Measurements from ENCODE around the gene NR5A1.

NR5A1 gene

DNA sequence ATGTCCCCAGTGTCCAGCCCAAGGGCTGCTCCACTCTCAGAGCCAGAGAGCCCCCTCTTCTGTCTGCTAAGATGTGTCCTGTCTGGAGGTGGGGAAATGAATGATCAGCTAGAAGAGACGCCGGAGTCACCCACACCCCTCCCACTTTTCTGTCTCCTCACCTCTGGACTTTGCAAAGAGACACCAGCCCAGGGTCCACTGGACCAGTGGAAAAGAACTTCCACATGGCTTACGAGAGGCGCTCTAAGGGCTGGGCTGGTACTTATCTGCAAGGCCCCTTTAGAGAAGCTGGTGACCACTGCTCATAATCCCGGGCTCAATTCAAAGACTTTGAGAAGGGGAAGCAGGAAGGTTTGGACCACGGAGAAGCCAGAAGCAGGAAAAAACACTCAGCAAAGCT lies 9.2 kb downstream of the NR5A1 start:
- DNase-seq, result no peak

- no peak for DNase-seq
Observed at GRCh38 chr9:124497441-124497840, 9.8 kb downstream of the NR5A1 start.

DNA sequence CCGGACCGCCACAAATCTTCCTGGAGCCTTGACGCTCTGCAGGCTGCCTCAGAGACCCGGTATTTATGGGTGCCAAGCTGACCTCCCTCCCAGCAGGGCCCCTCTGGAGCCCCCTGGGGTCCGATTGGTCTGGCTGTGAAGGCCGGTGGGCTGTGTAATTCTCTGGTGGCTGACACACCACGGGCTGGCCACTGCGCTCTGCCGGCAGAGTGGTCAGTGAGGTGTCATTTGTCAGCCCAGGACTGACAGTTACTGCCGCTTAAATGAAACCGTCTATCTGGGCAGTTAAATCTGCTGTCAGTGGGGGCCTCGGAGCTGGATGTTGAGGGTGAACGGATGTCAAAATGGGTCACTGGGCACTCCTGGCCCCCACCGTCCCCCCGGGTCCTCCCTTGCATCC lies 10.7 kb downstream of the NR5A1 start:
- DNase-seq, result no peak

GRCh38 chr9:124496075-124496449 lies 11.1 kb downstream of the NR5A1 start:
- DNase-seq, result no peak

DNA sequence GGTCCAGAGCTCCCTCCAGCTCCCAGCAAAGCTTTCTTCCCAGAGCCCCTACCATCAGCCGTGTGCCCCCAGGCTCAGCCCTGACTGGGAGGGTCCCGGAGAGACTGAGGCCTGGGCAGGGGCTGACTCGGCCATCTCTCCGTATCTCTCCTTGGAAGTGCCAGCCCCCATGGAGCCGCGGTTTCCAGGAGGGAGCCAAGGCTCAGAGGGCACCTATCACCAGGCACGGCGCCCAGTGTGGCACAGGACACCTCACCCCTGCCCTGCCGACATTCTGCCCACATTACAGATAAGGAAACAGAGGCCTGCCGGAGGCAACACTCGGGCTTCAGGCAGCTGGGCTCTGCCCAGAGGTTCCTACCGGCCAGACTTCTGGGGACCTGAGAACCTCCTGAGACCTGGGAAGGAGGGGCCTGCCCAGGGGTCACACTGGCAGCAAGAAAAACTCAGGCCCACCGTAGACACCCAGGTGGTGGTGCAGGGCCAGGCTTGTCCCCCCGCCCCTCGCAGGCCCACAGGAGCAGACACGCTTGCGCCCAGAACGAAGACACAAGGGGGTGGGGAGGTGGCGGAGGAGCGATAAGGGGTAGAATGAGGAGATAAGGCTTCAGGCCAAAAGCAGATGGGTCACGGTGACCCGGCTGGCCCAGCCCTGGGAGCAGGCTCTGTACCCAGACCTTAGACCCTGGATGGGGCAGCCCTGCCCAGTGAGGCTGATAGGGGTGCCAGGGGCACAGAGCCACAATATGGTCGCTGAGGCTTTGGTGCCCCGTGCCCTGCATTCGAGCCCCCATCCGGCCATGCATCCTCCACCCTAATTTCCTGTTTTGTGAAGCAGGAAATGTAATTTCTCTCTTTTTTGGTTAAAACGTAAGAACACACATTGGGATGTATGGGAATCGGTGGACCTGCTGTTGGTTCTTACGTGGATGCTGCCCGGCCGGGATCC lies 11.8 kb downstream of the NR5A1 start:
- DNase-seq, result no peak

GRCh38 chr9:124493794-124494479 lies 13.3 kb downstream of the NR5A1 start:
- no peak for DNase-seq

GRCh38 chr9:124493218-124493617 lies 14.0 kb downstream of the NR5A1 start:
- no peak for DNase-seq

DNA sequence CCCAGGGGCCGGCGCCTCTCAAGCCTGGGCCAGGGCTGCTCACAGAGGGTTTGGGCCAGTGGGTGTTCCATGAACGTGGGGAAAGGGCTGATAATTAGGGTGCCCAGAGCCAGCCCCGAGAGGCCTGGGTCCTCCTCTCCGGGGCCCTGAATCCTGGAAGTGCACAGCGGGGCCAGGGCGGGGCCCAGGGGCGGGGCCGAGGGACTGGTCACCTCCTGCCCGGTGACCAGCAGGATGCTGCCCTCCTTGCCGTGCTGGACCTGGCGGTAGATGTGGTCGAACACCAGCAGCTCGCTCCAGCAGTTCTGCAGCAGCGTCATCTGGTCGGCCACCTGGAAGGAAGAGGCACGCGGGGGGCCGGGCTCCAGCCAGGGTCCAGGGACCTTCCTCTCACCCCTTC lies 14.4 kb downstream of the NR5A1 start:
- no peak for DNase-seq

GRCh38 chr9:124491049-124491975 lies 15.9 kb downstream of the NR5A1 start:
- DNase-seq, result no peak

- DNase-seq, result no peak
Observed at GRCh38 chr9:124490004-124490403, 17.2 kb downstream of the NR5A1 start.

- DNase-seq, result no peak
Observed at GRCh38 chr9:124489222-124489621, 18.0 kb downstream of the NR5A1 start.

DNA sequence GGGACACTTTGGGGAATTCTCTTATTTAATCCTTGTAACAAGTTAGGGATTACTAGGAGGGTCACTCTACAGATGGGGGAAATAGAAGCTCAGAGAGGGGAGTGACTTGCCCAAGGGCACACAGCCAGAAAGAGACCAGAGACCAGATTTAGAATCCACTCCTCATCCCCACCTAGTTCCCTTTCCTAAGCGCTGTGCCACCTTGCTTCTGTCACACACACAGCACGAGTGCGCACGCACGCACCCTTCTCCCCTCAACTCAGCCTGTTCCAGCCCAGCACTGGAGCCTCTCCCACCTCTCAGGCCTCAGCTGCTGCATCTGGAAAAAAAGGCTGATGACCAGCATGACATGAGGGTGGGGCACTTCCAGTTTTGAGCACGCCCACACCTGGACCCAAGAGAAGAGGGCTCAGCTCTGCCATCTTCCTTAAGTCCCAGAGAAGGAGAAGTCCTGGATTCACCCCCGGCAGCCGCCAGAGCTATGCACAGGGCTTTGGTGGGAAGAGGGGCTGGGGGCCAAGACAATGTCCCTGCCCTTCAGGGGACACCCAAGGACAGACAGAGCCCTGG lies 18.5 kb downstream of the NR5A1 start:
- DNase-seq, result no peak

- no peak for DNase-seq
Observed at GRCh38 chr9:124487260-124488182, 19.7 kb downstream of the NR5A1 start.

GRCh38 chr9:124486778-124487259 lies 20.4 kb downstream of the NR5A1 start:
- no peak for DNase-seq

- DNase-seq, result no peak
Observed at GRCh38 chr9:124485936-124486335, 21.3 kb downstream of the NR5A1 start.

DNA sequence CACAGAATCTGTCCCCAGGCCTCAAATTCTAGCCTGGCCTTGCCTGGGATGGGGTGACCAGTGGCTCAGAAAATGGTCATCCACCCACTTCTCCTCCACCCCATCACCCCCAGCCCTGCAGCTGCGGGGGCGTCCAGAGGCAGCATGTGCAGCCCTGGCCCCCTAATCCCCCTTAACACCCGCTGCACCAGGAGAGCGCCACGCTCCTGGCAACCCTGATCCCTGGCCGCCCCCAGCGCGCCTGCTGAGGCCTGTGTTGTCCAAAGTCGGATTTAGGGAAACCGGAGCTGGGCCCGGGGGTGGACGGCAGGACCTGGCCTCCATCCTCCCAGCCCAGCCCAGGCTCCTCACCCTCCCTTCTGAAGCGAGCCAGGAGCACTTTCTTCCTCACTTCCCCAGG lies 22.0 kb downstream of the NR5A1 start:
- DNase-seq, result no peak

DNA sequence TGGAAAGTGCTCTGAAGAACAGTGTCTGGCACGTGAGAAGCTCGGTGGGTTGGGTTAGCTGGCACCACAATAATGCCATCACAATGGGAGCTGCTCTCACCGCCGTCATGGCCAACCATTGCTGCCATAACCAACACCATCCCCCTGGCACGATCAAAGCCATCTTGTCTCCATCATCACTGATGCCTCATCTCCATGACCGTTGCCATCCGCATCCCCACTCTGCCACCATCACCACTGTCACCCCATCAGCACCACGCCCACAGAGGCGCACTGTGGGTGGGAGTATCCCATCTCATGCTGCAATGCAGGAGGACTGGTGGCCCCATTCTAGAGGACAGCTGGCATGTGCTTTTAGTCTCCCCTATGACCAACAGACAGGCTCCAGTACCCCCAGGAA lies 23.7 kb downstream of the NR5A1 start:
- no peak for DNase-seq

DNA sequence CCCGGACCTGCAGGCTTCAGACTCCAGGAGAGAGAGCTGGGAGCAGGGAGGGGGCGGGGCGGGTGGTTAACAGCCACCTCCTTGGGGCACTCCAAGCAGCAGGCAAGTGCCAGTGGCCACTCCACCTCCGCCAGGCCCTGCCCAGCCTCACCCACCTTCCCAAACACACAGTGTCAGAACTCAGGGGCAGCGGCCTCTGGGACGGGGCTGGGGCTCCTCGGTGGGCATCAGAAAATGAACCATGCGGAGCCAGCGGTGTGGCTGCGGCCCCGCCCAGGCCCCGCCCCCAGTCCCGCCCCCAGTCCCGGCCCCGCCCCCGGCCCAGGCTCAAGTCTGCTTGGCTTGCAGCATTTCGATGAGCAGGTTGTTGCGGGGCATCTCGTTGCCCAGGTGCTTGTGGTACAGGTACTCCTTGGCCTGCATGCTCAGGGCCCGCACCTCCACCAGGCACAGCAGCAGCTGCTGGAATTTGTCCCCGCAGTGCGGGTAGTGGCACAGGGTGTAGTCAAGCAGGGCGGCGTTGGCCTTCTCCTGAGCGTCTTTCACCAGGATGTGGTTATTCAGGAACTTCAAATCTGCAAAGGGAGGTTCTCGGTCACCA lies 24.7 kb downstream of the NR5A1 start:
- no peak for DNase-seq

DNA sequence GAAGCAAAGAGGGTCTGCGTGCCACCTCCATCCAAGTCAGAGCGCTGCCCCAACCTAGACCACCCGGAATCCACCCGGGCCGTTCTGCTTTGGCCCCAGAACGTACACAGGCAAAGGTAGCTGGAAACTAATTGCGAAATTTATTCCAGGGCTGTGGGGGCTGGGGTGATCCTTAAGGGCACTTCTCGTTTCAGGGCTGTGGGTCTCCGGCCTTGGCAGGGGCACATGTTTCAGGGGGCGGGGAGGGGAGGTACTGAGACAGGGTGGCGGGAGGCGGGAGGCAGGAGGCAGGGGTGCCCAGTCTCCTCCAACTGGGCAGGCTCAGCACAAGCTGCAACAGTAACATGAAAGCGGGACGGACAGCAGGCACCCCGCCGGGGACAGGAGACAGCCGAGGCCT lies 26.1 kb downstream of the NR5A1 start:
- no peak for DNase-seq

DNA sequence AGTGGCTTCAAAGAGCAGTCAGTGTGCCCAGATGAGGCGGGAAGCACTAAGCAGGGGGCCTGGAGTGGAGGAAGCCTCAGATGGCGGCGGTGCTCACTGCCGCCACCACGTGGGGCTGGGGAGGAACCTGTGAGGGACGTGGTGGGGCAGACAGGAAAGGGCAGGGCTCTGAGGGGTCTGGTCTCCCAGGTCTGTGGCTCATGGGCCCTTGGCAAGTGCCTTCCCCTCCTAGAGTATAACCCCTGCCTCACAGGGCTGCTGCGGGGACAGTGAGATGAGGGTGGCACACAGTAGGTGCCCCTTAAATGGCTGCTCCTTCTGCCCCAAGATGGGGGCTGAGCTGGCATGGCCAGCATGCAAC lies 26.6 kb downstream of the NR5A1 start:
- no peak for DNase-seq

DNA sequence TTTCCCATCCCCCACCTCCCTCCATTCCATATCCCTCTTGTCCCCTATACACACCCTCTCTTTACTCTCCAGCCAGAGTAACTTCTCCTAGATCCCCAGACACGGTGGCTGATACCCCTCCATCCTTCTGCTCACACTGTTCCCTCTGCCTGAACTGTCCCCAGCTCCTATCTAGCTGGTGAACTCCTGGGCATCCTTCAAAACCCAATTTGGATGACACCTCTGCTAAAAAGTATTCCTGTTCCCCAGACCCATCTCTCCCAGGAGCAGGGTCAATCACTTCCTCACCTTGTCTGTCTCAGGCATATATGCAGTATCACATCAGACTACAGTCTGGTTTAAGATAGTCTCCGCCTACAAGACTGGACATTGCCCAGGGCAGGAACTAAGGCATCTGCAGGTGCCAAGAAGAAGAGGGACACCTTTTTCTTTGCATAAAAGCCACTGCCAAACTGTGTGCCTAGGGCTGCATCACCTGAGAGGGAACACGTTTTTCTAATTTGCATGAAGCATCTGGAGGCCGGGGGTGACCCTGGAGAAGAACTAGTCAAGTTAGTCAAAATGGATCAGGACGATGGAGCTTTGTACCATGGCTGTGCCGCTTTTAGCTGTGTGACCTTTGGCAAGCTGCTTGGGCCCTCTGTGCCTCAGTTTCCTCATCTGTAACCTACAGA lies 27.1 kb downstream of the NR5A1 start:
- DNase-seq, result no peak

All from NCI-H446 (cell line).